A549 (cell line): ENCODE results near the gene RIPOR2. TPM values are rescaled to one million over a fixed set of nuclear protein-coding genes. Genes with fewer than 3 reads are reported as not detected.

Experiments used
- ATAC-seq, 2 experiments: fragments of 200-7000 bp in 1 of 2; fragments of >200 bp in 1 of 2; cut with Nextera tagmentation in 1 of 2; cut with Tn5 transposase in 1 of 2; 3 replicates each; pipeline versions ENCODE4 v1.8.0 to v1.9.1; 2018 to 2020; ENCODE audit warnings: mild to moderate bottlenecking in 1 of 2, moderate library complexity in 1 of 2
- CTCF ChIA-PET: fragments of 300-600 bp; sonication (Branson Sonifier 250); formaldehyde crosslinking; extraction: SDS; loops from one replicate; lab custom pipeline; 2021; ENCODE audit warnings: antibody characterized with exemption, inconsistent platforms; lab: Yijun Ruan, JAX
- POLR2A ChIA-PET: fragments of 350-600 bp; formaldehyde crosslinking; extraction: SDS; loops from one replicate; lab custom pipeline; 2021; ENCODE audit warnings: antibody characterized with exemption, inconsistent platforms; lab: Yijun Ruan, JAX
- DNase-seq, 2 experiments: peaks; one replicate each; pipeline versions ENCODE4 v3.0.0 to v3.0.0-alpha.2; 2011 to 2016; ENCODE audit warnings: low read depth in 1 of 2, low spot score in 1 of 2
- FAIRE-seq: peaks from 2 replicates; lab custom pipeline; 2011; peaks lifted over from hg19 to GRCh38; lab: Jason Lieb, UNC
- H3K27ac ChIP-seq, 2 experiments: fragments of >200 bp; sonication (Bioruptor Twin); formaldehyde crosslinking; 3 replicates each; pipeline ENCODE4 v1.5.1; 2016 to 2017
- H3K4me1 ChIP-seq: fragments of >200 bp; sonication (Bioruptor Twin); formaldehyde crosslinking; 3 replicates; pipeline ENCODE4 v1.6.1; 2016
- H3K4me2 ChIP-seq: fragments of >200 bp; sonication (Bioruptor Twin); formaldehyde crosslinking; 3 replicates; pipeline ENCODE4 v1.6.1; 2016
- H3K4me3 ChIP-seq: fragments of >200 bp; sonication (Bioruptor Twin); formaldehyde crosslinking; 3 replicates; pipeline ENCODE4 v1.5.1; 2016
- H3K9me3 ChIP-seq: fragments of >200 bp; sonication (Bioruptor Twin); formaldehyde crosslinking; 3 replicates; pipeline ENCODE4 v1.6.1; 2016
- CHD2 ChIP-seq: fragments of 150-350 bp; IDR thresholded peaks from 2 replicates; pipeline ENCODE4 v1.6.1; 2014; ENCODE audit warnings: low read length; ENCODE audit not compliant: partially characterized antibody
- EP300 ChIP-seq, 2 experiments: fragments of >200 bp; sonication (Bioruptor Twin); formaldehyde crosslinking; IDR thresholded peaks; 2 replicates in 1 of 2; 3 replicates in 1 of 2; pipeline ENCODE4 v1.6.1; 2016 to 2017
- FOSL2 ChIP-seq, 2 experiments: fragments of 450-650 bp in 1 of 2; fragments of >200 bp in 1 of 2; sonication (Bioruptor Twin) in 1 of 2; formaldehyde crosslinking; IDR thresholded peaks; 2 replicates each; pipeline versions ENCODE4 v1.5.0 to v1.6.1; 2016 to 2020; ENCODE audit warnings: mild to moderate bottlenecking in 1 of 2, moderate library complexity in 1 of 2
- FOXS1 ChIP-seq: fragments of 250-450 bp; sonication (Bioruptor Pico); IDR thresholded peaks from 2 replicates; pipeline ENCODE4 v1.5.0; 2020; ENCODE audit warnings: mild to moderate bottlenecking, moderate library complexity
- GATA3 ChIP-seq: IDR thresholded peaks from 2 replicates; pipeline ENCODE4 v1.6.1; 2012; ENCODE audit warnings: borderline replicate concordance
- HOXB5 ChIP-seq: fragments of 250-450 bp; sonication (Bioruptor Pico); IDR thresholded peaks from 2 replicates; pipeline ENCODE4 v1.5.0; 2020; ENCODE audit warnings: mild to moderate bottlenecking, moderate library complexity
- JUN ChIP-seq, 2 experiments: fragments of >200 bp; sonication (Bioruptor Twin); formaldehyde crosslinking; IDR thresholded peaks; 2 replicates in 1 of 2; 3 replicates in 1 of 2; pipeline ENCODE4 v1.6.1; 2016 to 2017
- KDM5A ChIP-seq: fragments of 200-600 bp; sonication (generic); IDR thresholded peaks from 2 replicates; pipeline ENCODE4 v1.6.1; 2016; ENCODE audit warnings: antibody characterized with exemption, mild to moderate bottlenecking
- MYC ChIP-seq: IDR thresholded peaks from 2 replicates; pipeline ENCODE4 v1.6.1; 2012; ENCODE audit warnings: mild to moderate bottlenecking, inconsistent platforms, low read length, improper control_type of control experiment, borderline replicate concordance
- NPAS2 ChIP-seq: fragments of 250-450 bp; sonication (Bioruptor Pico); IDR thresholded peaks from 2 replicates; pipeline ENCODE4 v1.8.0; 2022; ENCODE audit warnings: mild to moderate bottlenecking, moderate library complexity, borderline replicate concordance
- PHF8 ChIP-seq: fragments of 200-600 bp; sonication (generic); IDR thresholded peaks from 2 replicates; pipeline ENCODE4 v1.6.1; 2016; ENCODE audit warnings: low read depth, mild to moderate bottlenecking, antibody characterized with exemption, moderate library complexity, borderline replicate concordance
- POLR2AphosphoS2 ChIP-seq: conservative IDR thresholded peaks from 2 replicates; pipeline ENCODE4 v1.6.1; 2012; ENCODE audit warnings: low read length, improper control_type of control experiment, inconsistent platforms
- SMC3 ChIP-seq: fragments of >200 bp; sonication (Bioruptor Twin); formaldehyde crosslinking; IDR thresholded peaks from 3 replicates; pipeline ENCODE4 v1.6.1; 2018; ENCODE audit warnings: inconsistent platforms
- TFCP2L1 ChIP-seq: fragments of 250-450 bp; sonication (Bioruptor Pico); IDR thresholded peaks from 2 replicates; pipeline ENCODE4 v1.5.0; 2021; ENCODE audit warnings: mild to moderate bottlenecking
- USF2 ChIP-seq: fragments of 450-650 bp; IDR thresholded peaks from 2 replicates; pipeline ENCODE4 v1.6.1; 2014; ENCODE audit warnings: antibody characterized with exemption
- ZC3H11A ChIP-seq: fragments of 450-650 bp; IDR thresholded peaks from 2 replicates; pipeline ENCODE4 v1.6.1; 2014; ENCODE audit warnings: antibody characterized with exemption, mild to moderate bottlenecking
- ZFP36 ChIP-seq: fragments of 450-650 bp; IDR thresholded peaks from 2 replicates; pipeline ENCODE4 v1.6.1; 2014; ENCODE audit warnings: borderline replicate concordance; ENCODE audit not compliant: partially characterized antibody
- WGBS: methylation state at CpG from one replicate; pipeline ENCODE4 v1.1.6; 2017; ENCODE audit errors: missing lambda C conversion rate; 5-methylcytosine and 5-hydroxymethylcytosine counted together
- polyA plus RNA-seq, 4 experiments: library from polyadenylated mRNA; depleted of rRNA in 3 of 4; stranded (reverse); fragments of >200 nt; fragmentation: RNase III in 1 of 4; extraction: RNeasy Plus Mini Kit Qiagen cat#74134 plus additional on column Dnase treatment in 1 of 4; gene quantifications; 2 replicates in 3 of 4; 3 replicates in 1 of 4; pipeline ENCODE4 v1.2.3, GENCODE V29; 2011 to 2017
- TF ChIP-seq, protein P1 (sequence below): IDR thresholded peaks from 2 replicates; pipeline ENCODE4 v1.6.1; 2012
- TF ChIP-seq, protein P2 (sequence below): fragments of 150-350 bp; IDR thresholded peaks from 2 replicates; pipeline ENCODE4 v1.6.1; 2014; ENCODE audit warnings: low read depth, mild to moderate bottlenecking, low read length

RIPOR2 gene
- polyA plus RNA-seq, 2 of the 4 experiments (the other 2 are of a cell fraction), result 0.01 TPM; not detected in 1

DNA sequence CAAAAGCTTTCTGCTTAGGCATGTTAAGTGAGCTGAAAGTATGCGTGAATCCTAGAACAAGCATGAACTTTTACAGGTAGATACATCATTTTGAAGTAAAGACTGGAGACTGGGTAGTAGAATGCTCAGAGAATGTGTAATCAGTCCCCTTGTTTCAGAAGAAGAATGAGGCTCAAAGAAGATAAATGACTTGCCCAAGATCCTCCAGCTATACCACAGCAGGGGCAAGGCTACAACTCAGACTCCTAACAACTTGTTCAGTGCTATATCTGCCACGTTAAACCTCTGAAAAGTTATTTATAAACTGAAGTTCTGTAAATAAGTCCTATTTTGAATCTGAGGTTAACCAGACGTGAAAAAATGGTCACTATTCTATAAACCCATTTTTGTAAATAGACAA lies 2.9 kb downstream of the RIPOR2 start (continued):
- TF ChIP-seq ZFP36, result no peak
- no peak for TF ChIP-seq HOXB5 (CRISPR knock-in tag)
- no peak for TF ChIP-seq GATA3
- TF ChIP-seq POLR2AphosphoS2, result no peak
- TF ChIP-seq EP300 (IDR thresholded peaks at IDR 0.05), result no peak

GRCh38 chr6:24931718-24932691 lies 3.8 kb downstream of the RIPOR2 start:
- no peak for ATAC-seq
- H3K4me3 ChIP-seq, result no peak overlapping the region
- TF ChIP-seq FOSL2 (IDR thresholded peaks at IDR 0.05) (no peak), FOSL2 (CRISPR knock-in tag; IDR thresholded peaks at IDR 0.05) (no peak), JUN (IDR thresholded peaks at IDR 0.05) (no peak), FOXS1 (CRISPR knock-in tag) (no peak), SMC3 (no peak), NPAS2 (no peak), CHD2 (no peak), ZC3H11A (no peak), PHF8 (no peak), TFCP2L1 (no peak), MYC (no peak), KDM5A (no peak)
- TF ChIP-seq, protein P1, sequence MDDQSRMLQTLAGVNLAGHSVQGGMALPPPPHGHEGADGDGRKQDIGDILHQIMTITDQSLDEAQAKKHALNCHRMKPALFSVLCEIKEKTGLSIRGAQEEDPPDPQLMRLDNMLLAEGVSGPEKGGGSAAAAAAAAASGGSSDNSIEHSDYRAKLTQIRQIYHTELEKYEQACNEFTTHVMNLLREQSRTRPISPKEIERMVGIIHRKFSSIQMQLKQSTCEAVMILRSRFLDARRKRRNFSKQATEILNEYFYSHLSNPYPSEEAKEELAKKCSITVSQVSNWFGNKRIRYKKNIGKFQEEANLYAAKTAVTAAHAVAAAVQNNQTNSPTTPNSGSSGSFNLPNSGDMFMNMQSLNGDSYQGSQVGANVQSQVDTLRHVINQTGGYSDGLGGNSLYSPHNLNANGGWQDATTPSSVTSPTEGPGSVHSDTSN, result no peak
- TF ChIP-seq, all 56 proteins: peak for 0
- Histone ChIP-seq H3K27ac (no peak overlapping the region), H3K4me2 (no peak overlapping the region), H3K9me3 (no peaks in the 10 kb centered on the region), H3K4me1 (no peaks in the 10 kb centered on the region)
- no peak for FAIRE-seq
- CTCF ChIA-PET, result no interaction called here
- POLR2A ChIA-PET, result no interaction called here
- WGBS, result 37% methylated on average over 7 of the region's 7 CpGs
- DNase-seq, result no peak

- no peak for ATAC-seq
- no peaks in the 10 kb centered on the region for H3K9me3 ChIP-seq
- no peak for DNase-seq
- CTCF ChIA-PET, result no interaction called here
- no peak overlapping the region for H3K27ac ChIP-seq
- POLR2A ChIA-PET, result no interaction called here
- no peak for FAIRE-seq
- no peak overlapping the region for H3K4me3 ChIP-seq
- TF ChIP-seq FOXS1 (CRISPR knock-in tag), result no peak
- no peak for TF ChIP-seq USF2
- TF ChIP-seq POLR2AphosphoS2, result no peak
- TF ChIP-seq, protein P2, sequence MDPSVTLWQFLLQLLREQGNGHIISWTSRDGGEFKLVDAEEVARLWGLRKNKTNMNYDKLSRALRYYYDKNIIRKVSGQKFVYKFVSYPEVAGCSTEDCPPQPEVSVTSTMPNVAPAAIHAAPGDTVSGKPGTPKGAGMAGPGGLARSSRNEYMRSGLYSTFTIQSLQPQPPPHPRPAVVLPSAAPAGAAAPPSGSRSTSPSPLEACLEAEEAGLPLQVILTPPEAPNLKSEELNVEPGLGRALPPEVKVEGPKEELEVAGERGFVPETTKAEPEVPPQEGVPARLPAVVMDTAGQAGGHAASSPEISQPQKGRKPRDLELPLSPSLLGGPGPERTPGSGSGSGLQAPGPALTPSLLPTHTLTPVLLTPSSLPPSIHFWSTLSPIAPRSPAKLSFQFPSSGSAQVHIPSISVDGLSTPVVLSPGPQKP, result no peak
- no peak overlapping the region for H3K4me2 ChIP-seq
- no peaks in the 10 kb centered on the region for H3K4me1 ChIP-seq
These were observed 4.5 kb downstream of the RIPOR2 start for GRCh38 chr6:24931296-24931695.
